KMS-11 (cell line): Measurements from ENCODE around the gene DAD1.
"Not testable (repeated sequence)": the region's sequence is repeated elsewhere in the genome, so short reads cannot be mapped to it uniquely, and the experiment has no call there.

ENCODE experiments used
- H2AFZ ChIP-seq: fragments of 200-600 bp; sonication (generic); 2 replicates; pipeline ENCODE4 v1.6.1; 2016; ENCODE audit warnings: antibody characterized with exemption, mixed run types, low read depth
- H3K27ac ChIP-seq: fragments of 200-600 bp; sonication (generic); 2 replicates; pipeline ENCODE4 v1.6.1; 2016; ENCODE audit warnings: mild to moderate bottlenecking, mixed run types
- H3K27me3 ChIP-seq: fragments of 200-600 bp; sonication (generic); 2 replicates; pipeline ENCODE4 v1.6.1; 2017; ENCODE audit warnings: mild to moderate bottlenecking, low read depth, mixed run types, moderate library complexity; ENCODE audit not compliant: insufficient read depth
- H3K36me3 ChIP-seq: fragments of 200-600 bp; sonication (generic); 2 replicates; pipeline ENCODE4 v1.6.1; 2017; ENCODE audit warnings: mild to moderate bottlenecking, mixed run types; ENCODE audit not compliant: insufficient read depth
- H3K4me1 ChIP-seq: fragments of 200-600 bp; sonication (generic); 2 replicates; pipeline ENCODE4 v1.6.1; 2016; ENCODE audit warnings: mild to moderate bottlenecking, low read depth, mixed run types; ENCODE audit not compliant: poor library complexity, severe bottlenecking
- H3K4me2 ChIP-seq: fragments of 200-600 bp; sonication (generic); 2 replicates; pipeline ENCODE4 v1.7.0; 2016; ENCODE audit warnings: mild to moderate bottlenecking, mixed run types
- H3K4me3 ChIP-seq: fragments of 200-600 bp; sonication (generic); IDR thresholded peaks from 2 replicates; pipeline ENCODE4 v1.6.1; 2017; ENCODE audit warnings: low read depth, low read length, mixed read lengths; ENCODE audit not compliant: insufficient read depth
- H3K79me2 ChIP-seq: fragments of 200-600 bp; sonication (generic); 2 replicates; pipeline ENCODE4 v1.6.1; 2016; ENCODE audit warnings: low read depth, mixed run types; ENCODE audit not compliant: insufficient read depth
- H3K9ac ChIP-seq: fragments of 200-600 bp; sonication (generic); 2 replicates; pipeline ENCODE4 v1.6.1; 2016; ENCODE audit warnings: mild to moderate bottlenecking, mixed run types
- H4K20me1 ChIP-seq: fragments of 200-600 bp; sonication (generic); 2 replicates; pipeline ENCODE4 v1.6.1; 2016; ENCODE audit warnings: mild to moderate bottlenecking, mixed run types; ENCODE audit not compliant: insufficient read depth
- TF ChIP-seq, protein P1 (sequence below): fragments of 200-600 bp; sonication (generic); conservative IDR thresholded peaks from 2 replicates; pipeline ENCODE4 v1.6.1; 2017; ENCODE audit warnings: low read depth, mild to moderate bottlenecking, antibody characterized with exemption, low read length, moderate library complexity, mixed read lengths

DAD1 gene

GRCh38 chr14:22589096-22589839 is at the start of gene DAD1:
TSS of gene DAD1 (minus strand) at chr14:22589224. CDS start at chr14:22589157, 67 bp downstream.
- peak within 1 kb of the TSS; percentile 94 for H3K27ac ChIP-seq

GRCh38 chr14:22635980-22636379 is 47.0 kb upstream of the DAD1 start:
- not testable (repeated sequence) for H2AFZ ChIP-seq, H3K36me3 ChIP-seq, H3K4me1 ChIP-seq, H3K4me3 ChIP-seq, H4K20me1 ChIP-seq, H3K4me2 ChIP-seq, H3K79me2 ChIP-seq, H3K27ac ChIP-seq, H3K9ac ChIP-seq, H3K27me3 ChIP-seq

More at GRCh38 chr14:22589096-22589839, at the start of gene DAD1:
- Histone ChIP-seq H3K79me2 (peaks cover 40% of the 10 kb centered on the region), H2AFZ (peak within 1 kb of the TSS; percentile 72), H3K36me3 (no peaks in the 10 kb centered on the region), H3K4me2 (peak within 1 kb of the TSS; percentile 91), H3K4me3 (no peak within 1 kb of the TSS), H3K9ac (peak within 1 kb of the TSS; percentile 58), H4K20me1 (no peaks in the 10 kb centered on the region), H3K27me3 (no peaks in the 10 kb centered on the region), H3K4me1 (peaks cover 67% of the 10 kb centered on the region)
- TF ChIP-seq, protein P1, sequence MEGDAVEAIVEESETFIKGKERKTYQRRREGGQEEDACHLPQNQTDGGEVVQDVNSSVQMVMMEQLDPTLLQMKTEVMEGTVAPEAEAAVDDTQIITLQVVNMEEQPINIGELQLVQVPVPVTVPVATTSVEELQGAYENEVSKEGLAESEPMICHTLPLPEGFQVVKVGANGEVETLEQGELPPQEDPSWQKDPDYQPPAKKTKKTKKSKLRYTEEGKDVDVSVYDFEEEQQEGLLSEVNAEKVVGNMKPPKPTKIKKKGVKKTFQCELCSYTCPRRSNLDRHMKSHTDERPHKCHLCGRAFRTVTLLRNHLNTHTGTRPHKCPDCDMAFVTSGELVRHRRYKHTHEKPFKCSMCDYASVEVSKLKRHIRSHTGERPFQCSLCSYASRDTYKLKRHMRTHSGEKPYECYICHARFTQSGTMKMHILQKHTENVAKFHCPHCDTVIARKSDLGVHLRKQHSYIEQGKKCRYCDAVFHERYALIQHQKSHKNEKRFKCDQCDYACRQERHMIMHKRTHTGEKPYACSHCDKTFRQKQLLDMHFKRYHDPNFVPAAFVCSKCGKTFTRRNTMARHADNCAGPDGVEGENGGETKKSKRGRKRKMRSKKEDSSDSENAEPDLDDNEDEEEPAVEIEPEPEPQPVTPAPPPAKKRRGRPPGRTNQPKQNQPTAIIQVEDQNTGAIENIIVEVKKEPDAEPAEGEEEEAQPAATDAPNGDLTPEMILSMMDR: no peak

DNA sequence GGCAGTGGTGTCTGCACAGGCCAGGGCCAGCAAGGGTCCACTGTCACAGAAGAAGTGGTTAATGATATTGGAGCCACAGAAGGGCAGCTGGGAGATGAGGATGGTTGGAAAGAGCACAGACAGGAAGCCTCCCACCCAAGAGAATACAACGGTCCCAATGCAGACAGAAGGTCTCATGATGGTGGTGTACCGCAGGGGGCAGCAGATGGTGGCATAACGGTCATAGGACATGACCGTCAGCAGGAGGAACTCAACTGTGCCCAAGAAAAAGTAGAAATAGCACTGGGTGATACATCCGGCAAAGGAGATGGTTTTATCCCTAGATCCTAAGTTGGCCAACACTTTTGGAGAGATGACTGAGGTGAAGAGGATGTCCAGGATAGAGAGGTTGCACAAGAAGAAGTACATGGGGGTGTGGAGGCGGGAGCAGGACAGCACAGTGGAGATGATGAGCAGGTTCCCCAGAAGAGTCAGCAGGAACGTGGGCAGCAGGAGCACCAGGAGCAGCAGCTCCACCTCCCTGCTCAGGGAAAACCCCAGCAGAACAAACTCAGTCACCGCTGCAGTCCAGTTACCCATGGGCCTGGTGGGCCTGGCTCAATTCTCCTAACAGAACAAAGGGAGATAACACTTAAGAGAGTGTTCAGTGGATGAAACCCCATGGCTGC is 45.3 kb upstream of the DAD1 start:
- H2AFZ ChIP-seq: no peak overlapping the region
- H3K4me3 ChIP-seq: no peak overlapping the region
- TF ChIP-seq, protein P1: no peak
- H3K27me3 ChIP-seq: no peaks in the 10 kb centered on the region
- H3K9ac ChIP-seq: no peak overlapping the region
- no peaks in the 10 kb centered on the region for H3K36me3 ChIP-seq
- H3K79me2 ChIP-seq: no peaks in the 10 kb centered on the region
- no peak overlapping the region for H3K4me2 ChIP-seq
- no peaks in the 10 kb centered on the region for H3K4me1 ChIP-seq
- no peaks in the 10 kb centered on the region for H4K20me1 ChIP-seq
- no peak overlapping the region for H3K27ac ChIP-seq

GRCh38 chr14:22630486-22630885 is 41.5 kb upstream of the DAD1 start:
- Histone ChIP-seq H3K79me2 (no peaks in the 10 kb centered on the region), H3K4me3 (no peak overlapping the region), H3K4me1 (no peaks in the 10 kb centered on the region), H3K4me2 (no peak overlapping the region), H3K27ac (no peak overlapping the region), H3K36me3 (no peaks in the 10 kb centered on the region), H3K27me3 (no peaks in the 10 kb centered on the region), H3K9ac (no peak overlapping the region), H2AFZ (no peak overlapping the region), H4K20me1 (no peaks in the 10 kb centered on the region)
- TF ChIP-seq, protein P1: no peak

GRCh38 chr14:22630066-22630465 is 41.0 kb upstream of the DAD1 start:
- TF ChIP-seq, protein P1: no peak
- Histone ChIP-seq H3K9ac (no peak overlapping the region), H3K4me1 (no peaks in the 10 kb centered on the region), H3K4me2 (no peak overlapping the region), H3K27ac (no peak overlapping the region), H3K4me3 (no peak overlapping the region), H3K79me2 (no peaks in the 10 kb centered on the region), H2AFZ (no peak overlapping the region), H3K27me3 (no peaks in the 10 kb centered on the region), H3K36me3 (no peaks in the 10 kb centered on the region), H4K20me1 (no peaks in the 10 kb centered on the region)
